NCI-H2227 (cell line): Measurements from ENCODE around the gene CGNL1.

Source experiments
- DNase-seq: peaks from one replicate; lab custom pipeline; 2025; ENCODE audit not compliant: unreplicated experiment; lab: John Stamatoyannopoulos, UW

CGNL1 gene

GRCh38 chr15:57562196-57562769, 186.0 kb downstream of the CGNL1 start:
- no peak for DNase-seq

GRCh38 chr15:57563416-57563815, 187.1 kb downstream of the CGNL1 start:
- DNase-seq, result no peak

GRCh38 chr15:57565311-57565710, 189.0 kb downstream of the CGNL1 start:
- no peak for DNase-seq

GRCh38 chr15:57566834-57567233, 190.5 kb downstream of the CGNL1 start:
- no peak for DNase-seq

- DNase-seq, result no peak
These were observed 191.6 kb downstream of the CGNL1 start for GRCh38 chr15:57567891-57568290.

- no peak for DNase-seq
These were observed 192.0 kb downstream of the CGNL1 start for GRCh38 chr15:57568299-57568698.

GRCh38 chr15:57570340-57570739, 194.0 kb downstream of the CGNL1 start:
- no peak for DNase-seq

- DNase-seq, result no peak
These were observed 194.7 kb downstream of the CGNL1 start for GRCh38 chr15:57570994-57571393.

- no peak for DNase-seq
These were observed 195.4 kb downstream of the CGNL1 start for GRCh38 chr15:57571725-57572124.

- no peak for DNase-seq
These were observed 196.2 kb downstream of the CGNL1 start for GRCh38 chr15:57572468-57572867.

GRCh38 chr15:57573151-57573550, 196.8 kb downstream of the CGNL1 start:
- DNase-seq, result no peak

GRCh38 chr15:57575363-57575762, 199.1 kb downstream of the CGNL1 start:
- no peak for DNase-seq

- no peak for DNase-seq
These were observed 202.1 kb downstream of the CGNL1 start for GRCh38 chr15:57578288-57578900.

- no peak for DNase-seq
These were observed 204.1 kb downstream of the CGNL1 start for GRCh38 chr15:57580428-57580827.

GRCh38 chr15:57580866-57581265, 204.6 kb downstream of the CGNL1 start:
- DNase-seq, result no peak

GRCh38 chr15:57582090-57582489, 205.8 kb downstream of the CGNL1 start:
- DNase-seq, result no peak

GRCh38 chr15:57583282-57583681, 207.0 kb downstream of the CGNL1 start:
- no peak for DNase-seq

GRCh38 chr15:57583720-57584119, 207.4 kb downstream of the CGNL1 start:
- no peak for DNase-seq

GRCh38 chr15:57586661-57587424, 210.5 kb downstream of the CGNL1 start:
- DNase-seq, result no peak

GRCh38 chr15:57589281-57589680, 213.0 kb downstream of the CGNL1 start:
- DNase-seq, result no peak

- DNase-seq, result no peak
These were observed 213.4 kb downstream of the CGNL1 start for GRCh38 chr15:57589754-57590153.

- DNase-seq, result no peak
These were observed 215.0 kb downstream of the CGNL1 start for GRCh38 chr15:57591237-57591821.
